ENCODE results near the gene KRTAP5-9.
A peak's percentile ranks its signal among the peaks of the same experiment; 100 is the strongest.
"Not testable (repeated sequence)": the region's sequence is repeated elsewhere in the genome, so short reads cannot be mapped to it uniquely, and the experiment has no call there.

The KRTAP5-9 gene

GRCh38 chr11:71576688-71577465 lies 28.7 kb downstream of the KRTAP5-9 start:
- H3K4me1 ChIP-seq (ENCODE audit: control insufficient read depth in 2 of 2, insufficient read depth in 1 of 2, low read depth in 1 of 2, low read length in 2 of 2); H3K23ac ChIP-seq (ENCODE audit: low read depth, low read length, poor library complexity); H3K4me3 ChIP-seq (ENCODE audit: low read length in 2 of 2); H2BK12ac ChIP-seq (ENCODE audit: low read length); H4K91ac ChIP-seq (ENCODE audit: low read depth, low read length, poor library complexity); H3K4ac ChIP-seq (ENCODE audit: low read length); H4K8ac ChIP-seq (ENCODE audit: low read depth, low read length); H3K14ac ChIP-seq (ENCODE audit: low read length); H3K79me1 ChIP-seq (ENCODE audit: low read depth, low read length); H3K27ac ChIP-seq (replicated peaks; ENCODE audit: low read length); H3K27me3 ChIP-seq (ENCODE audit: control insufficient read depth in 3 of 3, insufficient read depth in 3 of 3, low read depth in 1 of 3, low read length in 3 of 3); H2BK15ac ChIP-seq (ENCODE audit: low read length); H2AK5ac ChIP-seq (ENCODE audit: low read depth, low read length); H2AFZ ChIP-seq (ENCODE audit: low read length); H3K36me3 ChIP-seq (replicated peaks in 1 of 2; ENCODE audit: control insufficient read depth in 2 of 2, insufficient read depth in 2 of 2, low read length in 2 of 2); H3K9ac ChIP-seq (ENCODE audit: low read depth, low read length, poor library complexity); DNase-seq (ENCODE audit: low spot score); H2BK5ac ChIP-seq (ENCODE audit: low read length); H3K9me3 ChIP-seq (replicated peaks in 1 of 2; ENCODE audit: control insufficient read depth in 2 of 2, insufficient read depth in 1 of 2, low read depth in 1 of 2, low read length in 2 of 2); H3K4me2 ChIP-seq (ENCODE audit: insufficient read depth, low read length, poor library complexity, severe bottlenecking); H3K18ac ChIP-seq (ENCODE audit: low read length); H2BK120ac ChIP-seq (ENCODE audit: low read depth, low read length): not testable (repeated sequence)
- WGBS, 2 donors (ENCODE audit: extremely low coverage in 2 of 2, insufficient read length in 2 of 2, insufficient replicate concordance in 1 of 2), result no CpG with 5 or more reads among the region's 41 CpGs

DNA sequence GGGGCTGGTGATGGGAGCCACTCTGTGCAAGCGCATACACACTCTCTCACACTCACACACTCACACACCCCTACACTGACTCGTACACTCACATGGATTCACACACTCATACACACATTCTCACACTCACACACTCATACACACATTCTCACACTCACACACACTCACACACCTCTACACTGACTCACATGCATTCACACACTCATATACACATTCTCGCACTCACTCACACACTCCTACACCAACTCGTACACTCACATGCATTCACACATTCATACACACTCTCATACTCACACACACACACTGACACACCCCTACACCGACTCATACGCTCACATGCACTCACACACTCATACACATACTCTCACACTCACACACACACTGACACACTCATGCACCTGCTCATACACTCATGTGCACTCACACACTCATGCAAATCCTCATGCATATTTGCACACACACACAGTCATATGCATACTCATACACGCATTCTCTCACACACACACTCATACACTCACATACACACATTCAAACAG lies 29.3 kb downstream of the KRTAP5-9 start:
- no peak overlapping the region for H2BK12ac ChIP-seq (ENCODE audit: low read length)
- no peak overlapping the region for H3K18ac ChIP-seq (ENCODE audit: low read length)
- H2AFZ ChIP-seq (ENCODE audit: low read length), result no peak overlapping the region
- H3K79me1 ChIP-seq (ENCODE audit: low read depth, low read length), result no peaks in the 10 kb centered on the region
- H2BK120ac ChIP-seq (ENCODE audit: low read depth, low read length), result no peak overlapping the region
- 100% methylated on average over 3 to 6 of the region's 7 CpGs for WGBS, 2 donors (ENCODE audit: extremely low coverage in 2 of 2, insufficient read length in 2 of 2, insufficient replicate concordance in 1 of 2)
- H3K36me3 ChIP-seq (replicated peaks in 1 of 2; ENCODE audit: control insufficient read depth in 2 of 2, insufficient read depth in 2 of 2, low read length in 2 of 2), result no peaks in the 10 kb centered on the region
- peaks cover 0 to 10% of the 10 kb centered on the region in 2 donors for H3K4me1 ChIP-seq (ENCODE audit: control insufficient read depth in 2 of 2, insufficient read depth in 1 of 2, low read depth in 1 of 2, low read length in 2 of 2)
- no peak for DNase-seq (ENCODE audit: low spot score)
- H3K27me3 ChIP-seq (ENCODE audit: control insufficient read depth in 3 of 3, insufficient read depth in 3 of 3, low read depth in 1 of 3, low read length in 3 of 3), result peaks cover 0 to 3% (median 0%) of the 10 kb centered on the region in 3 experiments
- peak overlapping the region; percentile 56 for H3K9ac ChIP-seq (ENCODE audit: low read depth, low read length, poor library complexity)
- H4K8ac ChIP-seq (ENCODE audit: low read depth, low read length), result peak overlapping the region; percentile 98
- peak overlapping the region in 1 of 2 donors; percentile 46 for H3K4me3 ChIP-seq (ENCODE audit: low read length in 2 of 2)
- H2AK5ac ChIP-seq (ENCODE audit: low read depth, low read length), result no peak overlapping the region
- no peak overlapping the region for H4K91ac ChIP-seq (ENCODE audit: low read depth, low read length, poor library complexity)
- no peak overlapping the region for H2BK15ac ChIP-seq (ENCODE audit: low read length)
- no peak overlapping the region for H3K4ac ChIP-seq (ENCODE audit: low read length)
- H2BK5ac ChIP-seq (ENCODE audit: low read length), result no peak overlapping the region
- no peak overlapping the region for H3K23ac ChIP-seq (ENCODE audit: low read depth, low read length, poor library complexity)
- no peak overlapping the region for H3K14ac ChIP-seq (ENCODE audit: low read length)
- H3K4me2 ChIP-seq (ENCODE audit: insufficient read depth, low read length, poor library complexity, severe bottlenecking), result no peak overlapping the region
- H3K9me3 ChIP-seq (replicated peaks in 1 of 2; ENCODE audit: control insufficient read depth in 2 of 2, insufficient read depth in 1 of 2, low read depth in 1 of 2, low read length in 2 of 2), result peaks cover 0 to 4% of the 10 kb centered on the region in 2 donors
- no peak overlapping the region for H3K27ac ChIP-seq (replicated peaks; ENCODE audit: low read length)

DNA sequence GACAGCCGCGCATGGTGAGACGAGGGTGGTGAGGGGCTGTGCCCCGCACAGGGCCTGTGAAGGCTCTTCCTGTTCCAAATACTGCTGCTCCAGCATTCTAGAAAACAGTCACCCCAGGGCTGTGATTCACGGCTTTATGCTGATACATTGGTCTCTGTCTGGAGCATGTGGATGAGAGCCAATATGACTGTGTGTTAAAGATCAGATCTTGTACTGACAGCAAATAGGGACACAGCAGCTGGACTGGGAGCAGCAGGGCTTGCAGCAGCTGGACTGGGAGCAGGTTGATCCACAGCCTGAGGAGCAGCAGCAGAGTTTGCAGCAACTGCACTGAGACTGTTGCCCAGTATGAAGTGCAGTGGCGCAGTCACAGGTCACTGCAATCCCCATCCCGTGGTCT lies 31.3 kb downstream of the KRTAP5-9 start:
- DNase-seq (ENCODE audit: low spot score); H2AFZ ChIP-seq (ENCODE audit: low read length); H3K14ac ChIP-seq (ENCODE audit: low read length); H3K36me3 ChIP-seq (replicated peaks in 1 of 2; ENCODE audit: control insufficient read depth in 2 of 2, insufficient read depth in 2 of 2, low read length in 2 of 2); H3K4me2 ChIP-seq (ENCODE audit: insufficient read depth, low read length, poor library complexity, severe bottlenecking); H3K4me1 ChIP-seq (ENCODE audit: control insufficient read depth in 2 of 2, insufficient read depth in 1 of 2, low read depth in 1 of 2, low read length in 2 of 2); H3K27ac ChIP-seq (replicated peaks; ENCODE audit: low read length); H2BK5ac ChIP-seq (ENCODE audit: low read length); H4K91ac ChIP-seq (ENCODE audit: low read depth, low read length, poor library complexity); H2BK120ac ChIP-seq (ENCODE audit: low read depth, low read length); H3K79me1 ChIP-seq (ENCODE audit: low read depth, low read length); H2BK15ac ChIP-seq (ENCODE audit: low read length); H3K4ac ChIP-seq (ENCODE audit: low read length); H3K27me3 ChIP-seq (ENCODE audit: control insufficient read depth in 3 of 3, insufficient read depth in 3 of 3, low read depth in 1 of 3, low read length in 3 of 3); H3K9me3 ChIP-seq (replicated peaks in 1 of 2; ENCODE audit: control insufficient read depth in 2 of 2, insufficient read depth in 1 of 2, low read depth in 1 of 2, low read length in 2 of 2); H3K4me3 ChIP-seq (ENCODE audit: low read length in 2 of 2); H2BK12ac ChIP-seq (ENCODE audit: low read length); H2AK5ac ChIP-seq (ENCODE audit: low read depth, low read length); H3K23ac ChIP-seq (ENCODE audit: low read depth, low read length, poor library complexity): not testable (repeated sequence)
- peak overlapping the region; percentile 63 for H3K9ac ChIP-seq (ENCODE audit: low read depth, low read length, poor library complexity)
- no CpG with 5 or more reads among the region's 7 CpGs for WGBS, 2 donors (ENCODE audit: extremely low coverage in 2 of 2, insufficient read length in 2 of 2, insufficient replicate concordance in 1 of 2)
- peak overlapping the region; percentile 65 for H4K8ac ChIP-seq (ENCODE audit: low read depth, low read length)
- peak overlapping the region; percentile 65 for H3K18ac ChIP-seq (ENCODE audit: low read length)
